A549 (cell line): ENCODE measurements around the gene MRPL4.

Experiments used
- CBX2 ChIP-seq: fragments of 200-600 bp; sonication (generic); IDR thresholded peaks from 2 replicates; pipeline ENCODE4 v1.6.1; 2016; ENCODE audit warnings: low read depth, mild to moderate bottlenecking, borderline replicate concordance
- POLR2A ChIP-seq: IDR thresholded peaks from 2 replicates; pipeline ENCODE4 v1.6.1; 2012; ENCODE audit warnings: mild to moderate bottlenecking, low read length
- SMC3 ChIP-seq: fragments of >200 bp; sonication (Bioruptor Twin); formaldehyde crosslinking; IDR thresholded peaks from 3 replicates; pipeline ENCODE4 v1.6.1; 2018; ENCODE audit warnings: inconsistent platforms

DNA sequence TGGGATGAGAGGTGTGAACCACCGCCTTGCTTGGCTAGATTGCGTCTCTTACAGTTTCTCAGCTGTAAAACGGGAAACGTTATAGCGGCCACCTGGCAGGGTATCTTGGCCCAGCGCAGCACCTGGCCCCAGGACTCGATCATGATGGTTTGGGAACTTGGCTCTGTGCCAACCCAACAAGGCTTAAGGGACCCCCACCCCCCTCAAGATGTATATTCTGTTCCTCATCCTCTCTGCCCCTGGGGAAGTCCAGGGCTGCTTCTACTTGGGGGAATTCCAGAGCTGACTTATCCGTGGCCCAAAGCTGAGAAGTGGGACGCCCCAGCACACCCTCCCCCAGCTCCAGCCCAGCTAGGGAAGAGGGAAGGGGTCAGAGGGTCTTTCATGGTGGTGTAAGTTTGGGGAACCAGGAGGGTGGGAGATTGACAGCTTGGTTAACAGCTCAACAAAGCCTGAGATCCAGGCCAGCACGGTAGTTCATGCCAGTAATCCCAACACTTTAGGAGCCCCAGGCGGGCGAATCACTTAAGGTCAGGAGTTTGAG is 19.6 kb downstream of the MRPL4 start:
- no peak for TF ChIP-seq CBX2
- no peak for TF ChIP-seq SMC3
- no peak for TF ChIP-seq POLR2A
